ENCODE data around the gene TRAF2.

The TRAF2 gene

DNA sequence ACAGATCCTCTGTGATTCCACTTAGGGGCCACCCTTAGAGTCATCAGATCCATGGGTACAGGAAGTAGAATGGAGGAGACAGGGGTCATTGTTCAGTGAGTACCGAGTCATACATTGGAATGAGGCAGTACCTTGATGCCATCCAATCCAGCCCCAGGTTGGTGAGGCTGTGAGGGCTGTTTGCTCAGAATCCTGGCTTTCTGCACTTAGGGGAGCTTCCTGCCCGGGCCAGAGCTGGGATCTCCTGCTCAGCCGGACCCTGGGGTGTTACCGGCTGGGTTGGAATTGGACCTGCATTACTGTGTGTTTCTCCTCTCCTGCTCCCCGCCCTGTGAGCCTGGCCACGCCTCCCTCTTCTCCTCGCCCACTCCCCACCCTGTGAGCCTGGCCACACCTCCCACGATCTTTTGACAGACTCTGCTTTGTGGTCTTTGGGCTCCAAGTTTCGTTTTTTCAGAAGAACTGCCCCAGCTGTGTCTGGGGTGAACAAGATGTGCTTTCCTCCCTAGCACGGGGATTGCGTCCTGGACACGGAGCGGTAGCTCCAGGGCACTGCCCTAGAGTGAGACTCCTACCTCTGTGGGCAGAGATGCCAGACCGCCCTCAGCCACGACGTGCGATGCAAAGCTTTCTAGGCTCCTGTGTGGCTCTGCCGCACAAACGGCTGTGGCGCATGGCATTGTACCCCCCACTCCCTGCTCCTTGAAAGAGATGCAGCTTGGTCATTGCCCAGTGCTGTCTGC is 15.4 kb downstream of the TRAF2 start:
- TF ChIP-seq ZNF274 (IDR thresholded peaks at IDR 0.05; ENCODE audit: low read depth, low read length): no peak
- H3K4me3 ChIP-seq (ENCODE audit: low read length): no peak overlapping the region; the same call in 1 of the 2 replicates

DNA sequence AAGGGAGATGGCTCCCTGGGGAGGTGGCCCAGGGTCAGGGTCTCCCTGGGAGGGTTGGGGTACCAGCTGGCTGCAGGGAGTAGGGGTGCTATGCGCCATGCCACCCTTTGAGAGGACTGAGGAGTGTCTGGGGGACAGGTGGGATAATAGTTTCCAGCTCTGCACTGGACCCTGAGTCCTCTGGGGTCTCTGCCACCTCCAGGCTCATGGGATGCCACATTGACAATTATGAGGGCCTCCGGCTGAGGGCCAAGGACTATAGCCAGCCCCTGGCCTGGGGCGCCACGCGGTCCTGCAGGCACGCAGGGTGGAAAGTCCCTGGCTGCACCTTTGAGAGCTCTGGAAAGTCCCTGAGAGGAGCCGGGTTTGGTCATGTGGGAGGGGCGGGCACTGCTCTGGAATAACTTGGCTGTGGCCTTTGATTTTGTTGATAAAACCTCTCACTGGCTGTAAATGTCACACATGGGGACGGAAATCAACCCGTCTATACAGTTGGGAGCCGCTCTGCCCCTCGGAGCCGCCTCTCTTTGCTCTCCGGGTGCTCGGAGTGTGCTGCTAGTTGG is 16.0 kb downstream of the TRAF2 start:
- no peak overlapping the region; the same call in 1 of the 2 replicates for H3K4me3 ChIP-seq (ENCODE audit: low read length)
- no peak for TF ChIP-seq ZNF274 (IDR thresholded peaks at IDR 0.05; ENCODE audit: low read depth, low read length)

DNA sequence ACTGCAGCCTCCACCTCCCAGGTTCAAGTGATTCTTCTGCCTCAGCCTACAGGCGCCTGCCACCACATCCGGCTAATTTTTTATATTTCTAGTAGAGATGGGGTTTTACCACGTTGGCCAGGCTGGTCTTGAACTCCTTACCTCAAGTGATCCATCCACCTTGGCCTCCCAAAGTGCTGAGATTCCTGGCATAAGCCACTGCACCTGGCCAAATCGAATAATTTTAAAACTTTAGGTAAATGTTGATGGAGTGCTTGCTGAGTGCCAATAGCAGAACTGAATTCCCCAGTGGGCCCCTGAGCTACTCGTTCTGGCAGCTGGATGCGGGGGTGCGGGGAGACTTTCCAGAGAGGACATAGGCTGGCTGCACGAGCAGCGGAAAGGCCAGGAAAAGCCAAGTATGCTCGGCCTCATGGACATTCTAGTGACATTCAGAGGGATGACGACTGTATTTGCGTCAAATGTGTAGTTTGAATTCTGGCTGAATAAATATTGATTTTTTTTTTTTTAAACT is 16.8 kb downstream of the TRAF2 start:
- H3K4me3 ChIP-seq (ENCODE audit: low read length): no peak overlapping the region

DNA sequence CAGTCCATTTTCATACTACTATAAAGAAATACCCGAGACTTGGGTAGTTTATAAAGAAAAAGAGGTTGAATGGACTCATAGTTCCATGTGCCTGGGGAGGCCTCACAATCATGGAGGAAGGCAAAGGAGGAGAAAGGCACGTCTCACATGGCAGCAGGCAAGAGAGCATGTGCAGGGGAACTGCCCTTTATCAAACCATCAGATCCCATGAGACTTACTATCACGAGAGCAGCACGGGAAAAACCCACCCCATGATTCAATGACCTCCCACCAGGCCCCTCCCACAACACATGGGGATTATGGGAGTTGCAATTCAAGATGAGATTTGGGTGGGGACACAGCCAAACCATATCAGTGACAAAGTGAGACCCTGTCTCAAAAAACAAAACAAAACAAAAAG is 19.9 kb downstream of the TRAF2 start:
- no peak for TF ChIP-seq ZNF274 (IDR thresholded peaks at IDR 0.05; ENCODE audit: low read depth, low read length)
- H3K4me3 ChIP-seq (ENCODE audit: low read length): no peak overlapping the region

More for the DNA sequence above, 16.8 kb downstream of the TRAF2 start:
- no peak for TF ChIP-seq ZNF274 (IDR thresholded peaks at IDR 0.05; ENCODE audit: low read depth, low read length)

DNA sequence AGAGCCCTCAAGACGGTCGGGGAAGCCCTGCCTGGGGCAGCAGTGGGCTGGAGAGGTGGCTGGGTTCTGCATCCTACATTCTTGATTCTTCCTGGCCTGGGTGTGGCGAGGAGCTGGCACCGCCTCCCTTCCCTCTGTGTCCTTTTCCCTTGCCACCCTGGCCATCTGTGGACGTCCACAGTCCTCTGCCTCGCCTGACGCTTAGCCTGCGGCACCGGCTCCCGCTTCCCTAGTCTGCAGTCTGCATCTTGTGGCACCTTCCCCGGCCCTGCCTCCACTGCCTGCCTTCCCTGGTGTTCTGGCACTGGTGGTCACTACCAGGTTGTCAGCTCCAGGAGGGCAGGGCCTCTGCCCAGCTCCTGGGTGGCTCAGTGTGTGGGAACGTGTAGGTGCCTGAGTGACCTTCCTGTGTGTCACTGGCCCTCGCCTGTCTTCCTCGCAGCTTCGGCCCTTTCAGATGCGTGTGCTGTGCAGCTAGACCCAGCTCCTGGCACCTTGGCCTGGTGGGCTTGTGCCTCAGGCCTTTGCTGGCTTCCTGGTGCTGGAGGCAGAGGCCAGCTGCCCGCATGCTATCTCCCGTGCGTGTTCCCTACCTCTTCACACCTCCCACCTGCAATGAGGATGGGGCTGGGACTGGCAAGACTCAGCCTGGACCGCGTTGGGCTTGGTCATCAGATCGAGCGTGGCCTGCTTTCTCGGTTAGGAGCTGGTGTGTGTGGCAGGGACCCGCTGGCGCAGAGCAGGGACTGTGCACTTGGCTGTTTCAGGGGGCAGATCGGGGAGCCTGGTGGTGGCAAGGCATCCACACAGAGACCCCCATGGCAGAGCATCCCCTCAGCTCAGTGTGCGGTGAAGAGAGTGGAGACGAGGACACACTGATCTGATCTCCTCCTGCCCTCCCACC is 20.9 kb downstream of the TRAF2 start:
- no peak for TF ChIP-seq ZNF274 (IDR thresholded peaks at IDR 0.05; ENCODE audit: low read depth, low read length)
- no peak overlapping the region for H3K4me3 ChIP-seq (ENCODE audit: low read length)

DNA sequence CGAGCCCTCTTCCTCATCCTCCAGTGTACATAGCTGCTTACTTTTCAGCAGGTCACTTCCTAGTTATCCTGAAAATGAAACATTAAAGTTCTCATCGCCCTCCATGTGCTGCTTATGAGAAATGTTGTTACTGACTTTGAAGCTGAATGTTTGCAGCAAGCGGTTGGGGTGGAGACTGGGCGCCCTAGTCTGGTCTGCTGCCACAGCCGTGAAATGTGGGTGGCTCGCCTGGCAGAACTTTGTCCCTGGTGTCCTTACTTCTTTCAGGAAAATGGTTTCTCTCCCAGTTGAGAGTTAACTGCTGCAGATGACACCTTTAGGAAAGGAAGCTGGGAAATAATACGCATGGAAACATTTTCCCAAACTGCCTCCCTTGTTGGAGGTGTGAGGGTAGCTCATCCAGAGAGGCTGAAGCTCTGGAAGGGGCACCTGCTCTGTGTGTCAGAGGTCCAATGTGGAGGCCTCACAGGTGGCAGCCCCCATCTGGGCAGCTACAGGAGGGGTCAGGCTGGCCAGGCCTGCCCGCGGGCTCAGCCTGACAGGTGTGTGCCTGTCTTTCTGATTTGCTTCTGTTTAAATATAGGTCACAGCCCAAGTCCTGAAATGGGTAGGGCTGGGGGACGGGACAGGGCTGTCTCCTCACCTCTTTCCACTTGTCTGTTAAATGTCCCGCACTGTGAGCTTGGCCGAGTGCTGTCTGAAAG is 24.0 kb downstream of the TRAF2 start:
- H3K4me3 ChIP-seq (ENCODE audit: low read length): no peak overlapping the region
- TF ChIP-seq ZNF274 (IDR thresholded peaks at IDR 0.05; ENCODE audit: low read depth, low read length): no peak

DNA sequence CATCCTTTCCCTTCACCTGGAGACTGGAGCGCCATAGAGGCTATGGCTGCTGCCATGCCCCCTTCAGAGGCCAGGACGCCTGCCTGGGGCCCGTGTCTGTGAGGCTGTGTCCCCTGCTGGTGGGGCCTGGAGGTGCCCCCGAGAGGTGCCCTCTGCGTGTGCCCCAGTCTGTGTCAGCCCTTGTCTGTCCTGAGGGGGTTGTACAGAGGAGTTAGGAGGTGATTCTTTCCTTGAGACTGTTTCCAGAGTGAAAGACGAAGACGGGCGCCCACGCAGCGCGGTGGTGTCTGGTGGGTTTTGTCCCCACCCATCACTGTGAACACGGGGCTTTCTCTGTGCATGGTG is 24.6 kb downstream of the TRAF2 start:
- no peak for TF ChIP-seq ZNF274 (IDR thresholded peaks at IDR 0.05; ENCODE audit: low read depth, low read length)
- H3K4me3 ChIP-seq (ENCODE audit: low read length): no peak overlapping the region

DNA sequence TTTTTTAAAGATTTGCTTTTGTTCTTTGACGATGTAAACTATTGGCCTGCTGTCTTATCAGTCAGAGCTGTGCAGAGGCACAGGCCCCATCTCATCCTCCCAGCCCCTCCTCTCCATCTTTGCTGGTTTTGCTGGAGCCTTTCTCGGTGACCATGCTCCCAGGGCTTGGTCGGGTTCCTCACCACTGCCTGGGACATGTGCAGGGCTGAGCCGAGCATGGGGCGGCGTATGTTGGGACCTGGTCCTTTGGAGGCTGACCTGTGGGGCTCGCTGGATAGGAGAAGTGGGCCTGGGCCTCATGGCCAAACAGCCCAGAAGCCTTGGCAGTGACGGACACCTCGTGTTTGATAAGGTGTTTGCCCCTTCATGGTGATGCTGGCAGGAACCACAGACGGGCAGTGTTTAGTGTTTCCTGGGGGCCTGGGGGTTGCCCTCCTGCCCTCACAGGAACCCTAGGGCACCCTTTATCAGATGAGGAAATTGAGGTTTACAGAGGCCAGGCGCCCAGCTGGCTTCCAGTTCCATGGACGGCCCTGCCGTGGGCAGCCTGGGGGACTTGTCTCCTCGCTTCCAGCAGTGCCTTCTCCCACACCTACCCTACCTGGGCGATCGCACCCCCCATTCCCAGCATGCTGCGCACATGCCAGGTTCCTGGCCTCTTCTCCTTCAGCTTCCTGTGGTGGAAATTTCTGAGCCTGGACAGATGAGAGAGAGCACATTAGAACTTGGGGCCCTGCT is 27.6 kb downstream of the TRAF2 start:
- no peak for TF ChIP-seq ZNF274 (IDR thresholded peaks at IDR 0.05; ENCODE audit: low read depth, low read length)

DNA sequence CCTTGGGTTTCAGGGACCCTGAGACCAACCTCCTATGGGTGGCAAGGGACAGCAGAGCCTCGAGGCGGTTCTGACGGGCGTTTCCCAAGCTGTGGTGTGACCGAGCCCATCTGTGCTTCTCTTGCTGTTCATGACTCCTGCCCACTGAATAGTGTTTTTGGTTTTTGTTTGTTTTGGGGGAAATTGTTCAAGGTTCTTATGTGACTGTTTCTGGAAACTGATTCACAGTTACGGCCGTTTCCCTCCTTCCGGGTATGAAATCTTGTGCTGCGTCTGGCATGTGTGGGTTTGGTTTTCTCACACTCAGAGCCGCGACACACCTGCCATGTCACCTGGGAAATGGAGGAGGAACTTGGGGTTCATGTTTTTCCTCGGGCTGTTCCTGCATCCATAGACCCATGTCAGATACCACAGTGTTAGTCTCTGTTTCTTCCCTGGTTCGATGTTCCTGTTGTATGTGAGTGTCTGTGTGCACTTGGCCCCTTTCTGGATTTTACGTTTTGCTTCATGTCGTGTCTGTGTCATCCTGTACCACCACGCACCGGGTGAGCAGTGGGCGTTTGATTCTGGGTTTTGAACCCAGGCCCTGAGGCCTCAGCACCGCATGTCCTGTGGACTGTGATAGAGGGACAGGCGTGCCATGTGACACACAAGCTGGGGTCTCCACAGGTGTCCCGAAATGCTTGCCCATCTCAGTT is 29.5 kb downstream of the TRAF2 start:
- TF ChIP-seq ZNF274 (IDR thresholded peaks at IDR 0.05; ENCODE audit: low read depth, low read length): no peak
- no peak overlapping the region for H3K4me3 ChIP-seq (ENCODE audit: low read length)

More for the DNA sequence above, 27.6 kb downstream of the TRAF2 start:
- H3K4me3 ChIP-seq (ENCODE audit: low read length): no peak overlapping the region

DNA sequence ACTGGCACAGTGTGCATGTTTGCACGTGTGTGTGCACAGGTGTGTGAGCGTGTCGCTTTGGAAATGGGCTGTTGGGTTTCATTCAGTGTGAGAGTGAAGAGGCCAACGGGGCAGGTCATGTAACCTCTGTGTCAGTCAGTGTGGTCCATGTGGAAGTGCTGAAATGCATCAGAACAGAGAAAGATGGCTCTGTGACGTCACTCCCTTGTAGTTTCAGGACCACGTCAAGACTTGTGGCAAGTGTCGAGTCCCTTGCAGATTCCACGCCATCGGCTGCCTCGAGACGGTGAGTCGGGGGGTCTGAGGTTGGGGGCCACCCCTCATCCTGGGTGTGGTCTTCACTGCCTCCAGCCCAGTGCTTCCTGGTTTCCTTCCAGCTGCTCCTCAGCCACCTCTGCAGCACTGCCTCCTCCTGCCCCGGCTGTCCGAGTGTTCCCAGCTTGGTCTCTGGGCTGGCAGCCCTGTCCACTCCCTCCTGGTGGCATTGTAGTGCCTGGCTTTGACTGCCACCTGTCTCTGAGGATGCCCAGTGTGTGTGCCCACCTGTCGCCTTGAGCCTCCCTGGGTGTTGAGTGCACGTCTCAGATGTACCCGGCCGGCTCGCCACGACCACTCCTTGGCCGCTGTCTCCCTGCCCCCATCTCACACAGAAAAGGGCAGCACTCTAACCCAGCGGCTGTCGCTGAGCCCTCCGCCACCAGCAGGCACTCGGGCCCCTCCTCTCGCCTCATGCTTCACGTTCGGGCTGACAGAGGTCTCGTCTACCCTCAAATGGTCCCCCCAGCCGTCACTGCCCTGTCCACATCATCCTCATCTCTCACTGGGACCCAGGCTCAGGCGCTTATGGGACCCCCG is 30.2 kb downstream of the TRAF2 start:
- no peak overlapping the region for H3K4me3 ChIP-seq (ENCODE audit: low read length)
- TF ChIP-seq ZNF274 (IDR thresholded peaks at IDR 0.05; ENCODE audit: low read depth, low read length): no peak

DNA sequence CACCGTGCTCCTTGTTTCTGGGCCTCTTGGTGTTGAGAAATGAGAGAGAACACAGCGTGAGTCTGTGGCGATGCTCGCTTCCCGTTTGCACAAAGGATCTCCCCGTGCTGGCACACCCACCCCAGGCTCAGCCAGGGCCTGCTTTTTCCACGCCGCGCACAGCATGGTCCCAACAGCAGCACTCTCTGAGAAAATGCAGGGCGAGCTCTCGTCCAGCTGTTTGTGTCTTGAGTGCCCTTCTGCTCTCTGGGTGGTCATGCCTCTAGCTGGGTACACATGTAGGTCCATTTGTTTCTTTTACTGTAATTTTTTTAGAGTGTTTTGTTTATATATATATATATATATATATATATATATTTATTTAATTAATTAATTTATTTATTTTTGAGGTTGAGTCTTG is 31.6 kb downstream of the TRAF2 start:
- no peak for TF ChIP-seq ZNF274 (IDR thresholded peaks at IDR 0.05; ENCODE audit: low read depth, low read length)
- H3K4me3 ChIP-seq (ENCODE audit: low read length): no peak overlapping the region

DNA sequence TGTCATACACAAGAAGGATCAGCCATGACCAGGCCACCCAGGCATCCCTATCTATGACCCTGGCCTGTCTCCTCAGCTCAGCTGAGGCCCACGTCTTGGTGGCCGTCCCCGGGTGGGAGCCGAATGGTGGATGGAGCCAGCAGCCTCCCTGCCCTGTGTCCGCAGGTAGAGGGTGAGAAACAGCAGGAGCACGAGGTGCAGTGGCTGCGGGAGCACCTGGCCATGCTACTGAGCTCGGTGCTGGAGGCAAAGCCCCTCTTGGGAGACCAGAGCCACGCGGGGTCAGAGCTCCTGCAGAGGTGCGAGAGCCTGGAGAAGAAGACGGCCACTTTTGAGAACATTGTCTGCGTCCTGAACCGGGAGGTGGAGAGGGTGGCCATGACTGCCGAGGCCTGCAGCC is 33.8 kb downstream of the TRAF2 start:
- TF ChIP-seq ZNF274 (IDR thresholded peaks at IDR 0.05; ENCODE audit: low read depth, low read length): no peak

More for the DNA sequence above, 33.8 kb downstream of the TRAF2 start:
- no peak overlapping the region for H3K4me3 ChIP-seq (ENCODE audit: low read length)

All from GM08714 (cell line).